GM08714 (cell line): ENCODE measurements around the gene RPS14.
"Not testable (repeated sequence)": the region's sequence is repeated elsewhere in the genome, so short reads cannot be mapped to it uniquely, and the experiment has no call there.

Experiments
- H3K4me3 ChIP-seq: fragments of 200-500 bp; sonication (Bioruptor generic); 2 replicates; pipeline ENCODE4 v1.5.1; 2014; ENCODE audit warnings: mild to moderate bottlenecking, low read length, inconsistent platforms
- ZNF274 ChIP-seq: IDR thresholded peaks from 2 replicates; pipeline ENCODE4 v1.6.1; 2012; ENCODE audit warnings: mild to moderate bottlenecking, low read depth, low read length

The RPS14 gene

GRCh38 chr5:150487199-150488061 lies 37.9 kb upstream of the RPS14 start:
- H3K4me3 ChIP-seq, result peak overlapping the region; percentile 72; the same call in 1 of the 2 replicates

GRCh38 chr5:150486402-150487198 lies 37.1 kb upstream of the RPS14 start:
- peak overlapping the region; percentile 72 for H3K4me3 ChIP-seq
- no peak for TF ChIP-seq ZNF274

More at GRCh38 chr5:150487199-150488061, 37.9 kb upstream of the RPS14 start:
- TF ChIP-seq ZNF274, result no peak

GRCh38 chr5:150485693-150486401 lies 36.3 kb upstream of the RPS14 start:
- TF ChIP-seq ZNF274, result no peak
- H3K4me3 ChIP-seq, result peak overlapping the region; percentile 72

GRCh38 chr5:150484964-150485692 lies 35.6 kb upstream of the RPS14 start:
- H3K4me3 ChIP-seq, result peak overlapping the region; percentile 72
- TF ChIP-seq ZNF274, result no peak

GRCh38 chr5:150481972-150482406 lies 32.5 kb upstream of the RPS14 start:
- no peak for TF ChIP-seq ZNF274
- no peak overlapping the region for H3K4me3 ChIP-seq

GRCh38 chr5:150481708-150481965 lies 32.1 kb upstream of the RPS14 start:
- TF ChIP-seq ZNF274, result no peak
- H3K4me3 ChIP-seq, result no peak overlapping the region

- no peak for TF ChIP-seq ZNF274
- H3K4me3 ChIP-seq, result no peak overlapping the region
These were observed 29.9 kb upstream of the RPS14 start for GRCh38 chr5:150479416-150479815.

- not testable (repeated sequence) for H3K4me3 ChIP-seq
These were observed 27.0 kb upstream of the RPS14 start for GRCh38 chr5:150476568-150476967.

- no peak for TF ChIP-seq ZNF274
- no peak overlapping the region for H3K4me3 ChIP-seq
These were observed 24.3 kb upstream of the RPS14 start for GRCh38 chr5:150473673-150474358.

GRCh38 chr5:150469718-150470469 lies 20.4 kb upstream of the RPS14 start:
- no peak for TF ChIP-seq ZNF274
- H3K4me3 ChIP-seq, result no peak overlapping the region

GRCh38 chr5:150468206-150468605 lies 18.7 kb upstream of the RPS14 start:
- no peak overlapping the region for H3K4me3 ChIP-seq
- TF ChIP-seq ZNF274, result no peak

GRCh38 chr5:150465927-150466326 lies 16.4 kb upstream of the RPS14 start:
- H3K4me3 ChIP-seq, result no peak overlapping the region
- no peak for TF ChIP-seq ZNF274

- TF ChIP-seq ZNF274, result no peak
These were observed 15.0 kb upstream of the RPS14 start for GRCh38 chr5:150464554-150465012.

More at GRCh38 chr5:150464554-150465012, 15.0 kb upstream of the RPS14 start:
- H3K4me3 ChIP-seq, result no peak overlapping the region
